Endometrial microvascular endothelial cells (primary cell): Measurements from ENCODE around the gene SFI1. TPM values are rescaled to one million over a fixed set of nuclear protein-coding genes. Genes with fewer than 3 reads are reported as not detected.
"Not testable (repeated sequence)": the region's sequence is repeated elsewhere in the genome, so short reads cannot be mapped to it uniquely, and the experiment has no call there.

Source experiments
- in situ Hi-C: cut with HindIII; loops from 2 replicates; pipeline ENCODE4 v1.10.0; 2017; ENCODE audit warnings: low sequenced_read_pairs, low pct_unique_long_range_greater_than_20kb; ENCODE audit errors: inconsistent ontology term
- total RNA-seq: library from RNA; depleted of rRNA; stranded (reverse); fragments of >200 nt; gene quantifications from one replicate; pipeline ENCODE4 v1.2.3, GENCODE V29; 2015; ENCODE audit errors: inconsistent ontology term

SFI1 gene
- total RNA-seq, 1 donor from 2014 or later: 20.3 TPM

- in situ Hi-C loops: no loop called here
Measured at GRCh38 chr22:31537019-31537535, 40.7 kb downstream of the SFI1 start.

GRCh38 chr22:31538815-31539214, 42.5 kb downstream of the SFI1 start:
- in situ Hi-C loops: no loop called here

- in situ Hi-C loops: not testable (repeated sequence)
Measured at GRCh38 chr22:31540166-31540565, 43.8 kb downstream of the SFI1 start.

GRCh38 chr22:31540966-31541365, 44.6 kb downstream of the SFI1 start:
- in situ Hi-C loops: no loop called here

GRCh38 chr22:31544481-31545480, 48.4 kb downstream of the SFI1 start:
- in situ Hi-C loops: no loop called here

GRCh38 chr22:31550871-31551370, 54.6 kb downstream of the SFI1 start:
- in situ Hi-C loops: no loop called here

- in situ Hi-C loops: no loop called here
Measured at GRCh38 chr22:31556627-31557203, 60.4 kb downstream of the SFI1 start.

- in situ Hi-C loops: not testable (repeated sequence)
Measured at GRCh38 chr22:31558546-31558945, 62.2 kb downstream of the SFI1 start.

GRCh38 chr22:31561238-31561887, 65.0 kb downstream of the SFI1 start:
- in situ Hi-C loops: no loop called here

GRCh38 chr22:31561970-31562369, 65.6 kb downstream of the SFI1 start:
- in situ Hi-C loops: no loop called here

GRCh38 chr22:31566484-31566883, 70.1 kb downstream of the SFI1 start:
- in situ Hi-C loops: no loop called here

GRCh38 chr22:31567196-31567595, 70.9 kb downstream of the SFI1 start:
- in situ Hi-C loops: no loop called here

- in situ Hi-C loops: no loop called here
Measured at GRCh38 chr22:31567702-31568101, 71.4 kb downstream of the SFI1 start.

- in situ Hi-C loops: no loop called here
Measured at GRCh38 chr22:31569126-31569525, 72.8 kb downstream of the SFI1 start.

GRCh38 chr22:31572939-31573338, 76.6 kb downstream of the SFI1 start:
- in situ Hi-C loops: no loop called here

GRCh38 chr22:31574055-31574670, 77.8 kb downstream of the SFI1 start:
- in situ Hi-C loops: no loop called here

- in situ Hi-C loops: no loop called here
Measured at GRCh38 chr22:31575190-31575589, 78.9 kb downstream of the SFI1 start.

- in situ Hi-C loops: no loop called here
Measured at GRCh38 chr22:31577711-31578110, 81.4 kb downstream of the SFI1 start.

GRCh38 chr22:31578171-31578570, 81.8 kb downstream of the SFI1 start:
- in situ Hi-C loops: no loop called here
